ENCODE measurements around the gene PCDH9.

PCDH9 gene

GRCh38 chr13:66443926-66444325 lies 786.2 kb downstream of the PCDH9 start:
- H3K4me3 ChIP-seq (ENCODE audit: low read depth, low read length), result no peak overlapping the region
- H3K36me3 ChIP-seq (ENCODE audit: control insufficient read depth, insufficient read depth, low read length), result no peaks in the 10 kb centered on the region
- H3K27me3 ChIP-seq (ENCODE audit: control insufficient read depth, insufficient read depth, low read length), result no peaks in the 10 kb centered on the region
- H3K4me1 ChIP-seq (ENCODE audit: control insufficient read depth, insufficient read depth, low read length), result no peaks in the 10 kb centered on the region
- H3K9ac ChIP-seq (ENCODE audit: low read depth, low read length), result no peak overlapping the region
- H3K9me3 ChIP-seq (ENCODE audit: control insufficient read depth, insufficient read depth, low read length), result no peaks in the 10 kb centered on the region
- no peak overlapping the region for H3K27ac ChIP-seq (ENCODE audit: low read depth, low read length)

GRCh38 chr13:66440938-66441337 lies 789.2 kb downstream of the PCDH9 start:
- Histone ChIP-seq H3K36me3 (ENCODE audit: control insufficient read depth, insufficient read depth, low read length) (no peaks in the 10 kb centered on the region), H3K4me1 (ENCODE audit: control insufficient read depth, insufficient read depth, low read length) (no peaks in the 10 kb centered on the region), H3K27me3 (ENCODE audit: control insufficient read depth, insufficient read depth, low read length) (no peaks in the 10 kb centered on the region), H3K9ac (ENCODE audit: low read depth, low read length) (no peak overlapping the region), H3K27ac (ENCODE audit: low read depth, low read length) (no peak overlapping the region), H3K9me3 (ENCODE audit: control insufficient read depth, insufficient read depth, low read length) (no peaks in the 10 kb centered on the region), H3K4me3 (ENCODE audit: low read depth, low read length) (no peak overlapping the region)

GRCh38 chr13:66430728-66431127 lies 799.4 kb downstream of the PCDH9 start:
- no peak overlapping the region for H3K9ac ChIP-seq (ENCODE audit: low read depth, low read length)

GRCh38 chr13:66430269-66430668 lies 799.9 kb downstream of the PCDH9 start:
- Histone ChIP-seq H3K9me3 (ENCODE audit: control insufficient read depth, insufficient read depth, low read length) (no peaks in the 10 kb centered on the region), H3K36me3 (ENCODE audit: control insufficient read depth, insufficient read depth, low read length) (no peaks in the 10 kb centered on the region), H3K4me1 (ENCODE audit: control insufficient read depth, insufficient read depth, low read length) (no peaks in the 10 kb centered on the region), H3K4me3 (ENCODE audit: low read depth, low read length) (no peak overlapping the region), H3K27ac (ENCODE audit: low read depth, low read length) (no peak overlapping the region), H3K27me3 (ENCODE audit: control insufficient read depth, insufficient read depth, low read length) (no peaks in the 10 kb centered on the region), H3K9ac (ENCODE audit: low read depth, low read length) (no peak overlapping the region)

More at GRCh38 chr13:66430728-66431127, 799.4 kb downstream of the PCDH9 start:
- Histone ChIP-seq H3K27ac (ENCODE audit: low read depth, low read length) (no peak overlapping the region), H3K4me1 (ENCODE audit: control insufficient read depth, insufficient read depth, low read length) (no peaks in the 10 kb centered on the region), H3K4me3 (ENCODE audit: low read depth, low read length) (no peak overlapping the region), H3K36me3 (ENCODE audit: control insufficient read depth, insufficient read depth, low read length) (no peaks in the 10 kb centered on the region), H3K27me3 (ENCODE audit: control insufficient read depth, insufficient read depth, low read length) (no peaks in the 10 kb centered on the region), H3K9me3 (ENCODE audit: control insufficient read depth, insufficient read depth, low read length) (no peaks in the 10 kb centered on the region)

GRCh38 chr13:66429156-66429555 lies 801.0 kb downstream of the PCDH9 start:
- H3K4me3 ChIP-seq (ENCODE audit: low read depth, low read length), result no peak overlapping the region
- no peaks in the 10 kb centered on the region for H3K27me3 ChIP-seq (ENCODE audit: control insufficient read depth, insufficient read depth, low read length)
- H3K36me3 ChIP-seq (ENCODE audit: control insufficient read depth, insufficient read depth, low read length), result no peaks in the 10 kb centered on the region
- H3K4me1 ChIP-seq (ENCODE audit: control insufficient read depth, insufficient read depth, low read length), result no peaks in the 10 kb centered on the region
- no peak overlapping the region for H3K9ac ChIP-seq (ENCODE audit: low read depth, low read length)
- H3K9me3 ChIP-seq (ENCODE audit: control insufficient read depth, insufficient read depth, low read length), result no peaks in the 10 kb centered on the region
- no peak overlapping the region for H3K27ac ChIP-seq (ENCODE audit: low read depth, low read length)

- H3K4me1 ChIP-seq (ENCODE audit: control insufficient read depth, insufficient read depth, low read length), result no peaks in the 10 kb centered on the region
- no peak overlapping the region for H3K27ac ChIP-seq (ENCODE audit: low read depth, low read length)
Measured at GRCh38 chr13:66427458-66427861, 802.7 kb downstream of the PCDH9 start.

GRCh38 chr13:66425741-66426140 lies 804.4 kb downstream of the PCDH9 start:
- H3K27ac ChIP-seq (ENCODE audit: low read depth, low read length), result no peak overlapping the region
- H3K4me1 ChIP-seq (ENCODE audit: control insufficient read depth, insufficient read depth, low read length), result no peaks in the 10 kb centered on the region
- H3K9ac ChIP-seq (ENCODE audit: low read depth, low read length), result no peak overlapping the region
- no peak overlapping the region for H3K4me3 ChIP-seq (ENCODE audit: low read depth, low read length)
- H3K9me3 ChIP-seq (ENCODE audit: control insufficient read depth, insufficient read depth, low read length), result no peaks in the 10 kb centered on the region
- no peaks in the 10 kb centered on the region for H3K36me3 ChIP-seq (ENCODE audit: control insufficient read depth, insufficient read depth, low read length)
- H3K27me3 ChIP-seq (ENCODE audit: control insufficient read depth, insufficient read depth, low read length), result no peaks in the 10 kb centered on the region

More at GRCh38 chr13:66427458-66427861, 802.7 kb downstream of the PCDH9 start:
- no peak overlapping the region for H3K9ac ChIP-seq (ENCODE audit: low read depth, low read length)
- no peaks in the 10 kb centered on the region for H3K27me3 ChIP-seq (ENCODE audit: control insufficient read depth, insufficient read depth, low read length)
- H3K4me3 ChIP-seq (ENCODE audit: low read depth, low read length), result no peak overlapping the region
- no peaks in the 10 kb centered on the region for H3K9me3 ChIP-seq (ENCODE audit: control insufficient read depth, insufficient read depth, low read length)
- no peaks in the 10 kb centered on the region for H3K36me3 ChIP-seq (ENCODE audit: control insufficient read depth, insufficient read depth, low read length)

GRCh38 chr13:66424422-66424821 lies 805.7 kb downstream of the PCDH9 start:
- Histone ChIP-seq H3K9ac (ENCODE audit: low read depth, low read length) (no peak overlapping the region), H3K27ac (ENCODE audit: low read depth, low read length) (no peak overlapping the region), H3K4me3 (ENCODE audit: low read depth, low read length) (no peak overlapping the region), H3K4me1 (ENCODE audit: control insufficient read depth, insufficient read depth, low read length) (no peaks in the 10 kb centered on the region), H3K27me3 (ENCODE audit: control insufficient read depth, insufficient read depth, low read length) (no peaks in the 10 kb centered on the region), H3K36me3 (ENCODE audit: control insufficient read depth, insufficient read depth, low read length) (no peaks in the 10 kb centered on the region), H3K9me3 (ENCODE audit: control insufficient read depth, insufficient read depth, low read length) (no peaks in the 10 kb centered on the region)

- Histone ChIP-seq H3K9ac (ENCODE audit: low read depth, low read length) (no peak overlapping the region), H3K27me3 (ENCODE audit: control insufficient read depth, insufficient read depth, low read length) (no peaks in the 10 kb centered on the region), H3K27ac (ENCODE audit: low read depth, low read length) (no peak overlapping the region), H3K4me1 (ENCODE audit: control insufficient read depth, insufficient read depth, low read length) (no peaks in the 10 kb centered on the region), H3K4me3 (ENCODE audit: low read depth, low read length) (no peak overlapping the region), H3K9me3 (ENCODE audit: control insufficient read depth, insufficient read depth, low read length) (no peaks in the 10 kb centered on the region), H3K36me3 (ENCODE audit: control insufficient read depth, insufficient read depth, low read length) (no peaks in the 10 kb centered on the region)
Measured at GRCh38 chr13:66415444-66415843, 814.7 kb downstream of the PCDH9 start.

GRCh38 chr13:66414066-66414800 lies 815.9 kb downstream of the PCDH9 start:
- no peaks in the 10 kb centered on the region for H3K36me3 ChIP-seq (ENCODE audit: control insufficient read depth, insufficient read depth, low read length)
- H3K9ac ChIP-seq (ENCODE audit: low read depth, low read length), result no peak overlapping the region
- H3K4me3 ChIP-seq (ENCODE audit: low read depth, low read length), result no peak overlapping the region
- H3K9me3 ChIP-seq (ENCODE audit: control insufficient read depth, insufficient read depth, low read length), result no peaks in the 10 kb centered on the region
- peaks cover 5% of the 10 kb centered on the region; the same call in 1 of the 2 replicates for H3K4me1 ChIP-seq (ENCODE audit: control insufficient read depth, insufficient read depth, low read length)
- H3K27me3 ChIP-seq (ENCODE audit: control insufficient read depth, insufficient read depth, low read length), result no peaks in the 10 kb centered on the region
- no peak overlapping the region for H3K27ac ChIP-seq (ENCODE audit: low read depth, low read length)

- no peaks in the 10 kb centered on the region for H3K27me3 ChIP-seq (ENCODE audit: control insufficient read depth, insufficient read depth, low read length)
- no peak overlapping the region for H3K27ac ChIP-seq (ENCODE audit: low read depth, low read length)
- H3K4me1 ChIP-seq (ENCODE audit: control insufficient read depth, insufficient read depth, low read length), result peaks cover 17% of the 10 kb centered on the region
- no peaks in the 10 kb centered on the region for H3K9me3 ChIP-seq (ENCODE audit: control insufficient read depth, insufficient read depth, low read length)
- no peak overlapping the region for H3K4me3 ChIP-seq (ENCODE audit: low read depth, low read length)
- H3K9ac ChIP-seq (ENCODE audit: low read depth, low read length), result no peak overlapping the region
- H3K36me3 ChIP-seq (ENCODE audit: control insufficient read depth, insufficient read depth, low read length), result no peaks in the 10 kb centered on the region
Measured at GRCh38 chr13:66410314-66410713, 819.8 kb downstream of the PCDH9 start.
